Measurements from ENCODE around the gene KCNMB2.

The KCNMB2 gene

DNA sequence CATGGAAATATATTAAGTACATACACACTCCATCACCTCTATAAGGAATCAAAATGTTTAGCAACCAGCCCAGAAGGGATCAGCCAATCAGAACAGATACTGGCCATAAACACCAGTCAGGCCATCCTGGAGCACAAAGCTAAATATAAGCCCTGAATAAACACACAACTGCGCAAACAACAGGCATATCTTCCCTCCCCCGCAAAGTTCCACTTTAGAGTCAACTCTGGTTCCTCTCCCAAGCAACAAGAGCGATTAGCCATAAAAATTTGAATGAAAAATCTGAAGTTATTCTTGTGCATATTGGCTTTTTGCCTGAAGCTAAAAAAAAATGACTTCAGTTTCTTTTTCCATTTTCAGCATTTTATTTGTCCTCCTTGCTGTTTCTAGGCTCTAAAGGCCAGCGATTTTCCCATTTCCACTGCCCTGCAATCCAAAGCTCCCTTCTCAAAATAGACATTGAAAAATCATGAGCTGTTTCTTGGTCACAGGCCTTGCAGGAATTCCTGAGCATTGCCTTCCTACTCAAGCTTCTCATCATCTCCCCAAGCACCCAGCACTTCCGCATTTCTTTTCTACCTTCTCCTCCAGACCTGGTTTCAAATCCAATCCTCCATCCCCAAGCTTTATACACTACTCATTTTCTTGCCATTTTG lies 287.5 kb downstream of the KCNMB2 start:
- DNase-seq (ENCODE audit: low read depth), result no peak
- TF ChIP-seq, protein P1, sequence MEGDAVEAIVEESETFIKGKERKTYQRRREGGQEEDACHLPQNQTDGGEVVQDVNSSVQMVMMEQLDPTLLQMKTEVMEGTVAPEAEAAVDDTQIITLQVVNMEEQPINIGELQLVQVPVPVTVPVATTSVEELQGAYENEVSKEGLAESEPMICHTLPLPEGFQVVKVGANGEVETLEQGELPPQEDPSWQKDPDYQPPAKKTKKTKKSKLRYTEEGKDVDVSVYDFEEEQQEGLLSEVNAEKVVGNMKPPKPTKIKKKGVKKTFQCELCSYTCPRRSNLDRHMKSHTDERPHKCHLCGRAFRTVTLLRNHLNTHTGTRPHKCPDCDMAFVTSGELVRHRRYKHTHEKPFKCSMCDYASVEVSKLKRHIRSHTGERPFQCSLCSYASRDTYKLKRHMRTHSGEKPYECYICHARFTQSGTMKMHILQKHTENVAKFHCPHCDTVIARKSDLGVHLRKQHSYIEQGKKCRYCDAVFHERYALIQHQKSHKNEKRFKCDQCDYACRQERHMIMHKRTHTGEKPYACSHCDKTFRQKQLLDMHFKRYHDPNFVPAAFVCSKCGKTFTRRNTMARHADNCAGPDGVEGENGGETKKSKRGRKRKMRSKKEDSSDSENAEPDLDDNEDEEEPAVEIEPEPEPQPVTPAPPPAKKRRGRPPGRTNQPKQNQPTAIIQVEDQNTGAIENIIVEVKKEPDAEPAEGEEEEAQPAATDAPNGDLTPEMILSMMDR (IDR thresholded peaks at IDR 0.05; ENCODE audit: control insufficient read depth, extremely low read depth, insufficient read depth), result no peak
- no peak overlapping the region for H3K4me3 ChIP-seq (ENCODE audit: low read depth, low read length)

GRCh38 chr3:178826435-178827123 lies 290.3 kb downstream of the KCNMB2 start:
- no peak overlapping the region for H3K4me3 ChIP-seq (ENCODE audit: low read depth, low read length)
- TF ChIP-seq, protein P1 (IDR thresholded peaks at IDR 0.05; ENCODE audit: control insufficient read depth, extremely low read depth, insufficient read depth), result no peak
- no peak for DNase-seq (ENCODE audit: low read depth)

GRCh38 chr3:178827285-178827856 lies 291.1 kb downstream of the KCNMB2 start:
- TF ChIP-seq, protein P1 (IDR thresholded peaks at IDR 0.05; ENCODE audit: control insufficient read depth, extremely low read depth, insufficient read depth), result no peak
- DNase-seq (ENCODE audit: low read depth), result no peak
- H3K4me3 ChIP-seq (ENCODE audit: low read depth, low read length), result no peak overlapping the region

DNA sequence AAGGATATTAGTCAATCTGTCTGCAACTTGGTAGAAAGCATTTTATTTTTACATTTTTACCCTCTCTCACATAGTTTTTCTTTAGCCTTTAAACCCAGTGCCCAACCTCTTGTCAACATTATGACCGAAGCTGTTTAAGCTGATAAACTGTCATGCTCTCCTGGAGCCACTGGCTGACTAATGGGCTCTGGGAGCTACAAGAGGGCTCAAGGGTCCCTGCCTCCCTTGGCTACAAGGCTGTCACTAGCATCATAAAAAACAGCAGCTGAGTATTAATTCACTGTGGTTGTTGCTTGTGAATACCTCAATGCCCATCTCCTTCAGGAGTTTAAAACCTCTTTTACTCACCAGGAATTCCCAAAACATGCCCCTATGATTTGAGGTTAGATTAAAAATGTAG lies 297.5 kb downstream of the KCNMB2 start:
- no peak overlapping the region for H3K4me3 ChIP-seq (ENCODE audit: low read depth, low read length)
- no peak for DNase-seq (ENCODE audit: low read depth)
- TF ChIP-seq, protein P1 (IDR thresholded peaks at IDR 0.05; ENCODE audit: control insufficient read depth, extremely low read depth, insufficient read depth), result no peak

DNA sequence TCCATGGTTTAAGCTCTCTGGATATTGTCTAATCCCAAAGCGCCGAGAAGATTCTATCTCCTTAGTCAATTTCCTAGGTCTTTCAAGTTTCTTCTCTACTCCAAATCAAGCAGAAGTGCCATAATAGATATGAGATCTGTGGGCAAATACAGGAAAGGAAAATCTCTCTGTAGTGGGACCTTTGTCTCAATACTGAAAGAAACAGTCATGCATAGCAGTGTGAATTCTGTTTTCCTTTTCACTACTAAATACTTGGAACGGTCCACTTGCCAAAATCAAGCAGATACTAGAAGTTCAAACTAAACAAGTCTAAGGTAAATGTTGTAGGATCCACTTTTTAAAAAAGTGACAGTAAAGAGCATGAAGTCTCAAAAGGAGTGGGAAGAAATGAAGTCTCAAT lies 298.8 kb downstream of the KCNMB2 start:
- H3K4me3 ChIP-seq (ENCODE audit: low read depth, low read length), result no peak overlapping the region
- TF ChIP-seq, protein P1 (IDR thresholded peaks at IDR 0.05; ENCODE audit: control insufficient read depth, extremely low read depth, insufficient read depth), result no peak
- no peak for DNase-seq (ENCODE audit: low read depth)

- TF ChIP-seq, protein P1 (IDR thresholded peaks at IDR 0.05; ENCODE audit: control insufficient read depth, extremely low read depth, insufficient read depth), result no peak
- no peak overlapping the region for H3K4me3 ChIP-seq (ENCODE audit: low read depth, low read length)
- DNase-seq (ENCODE audit: low read depth), result no peak
Measured at GRCh38 chr3:178837512-178837911, 301.3 kb downstream of the KCNMB2 start.
